ENCODE data around the gene BSN. TPM values are rescaled to one million over a fixed set of nuclear protein-coding genes. Genes with fewer than 3 reads are reported as not detected.

Gene BSN
- total and polyA plus RNA-seq, 12 donors = 0.06 to 1.4 (median 0.62) TPM

GRCh38 chr3:49659756-49660155, 105.5 kb downstream of the BSN start:
- Histone ChIP-seq H3K27me3 (no peaks in the 10 kb centered on the region), H3K4me3 (no peak overlapping the region), H3K4me1 (no peaks in the 10 kb centered on the region), H3K27ac (no peak overlapping the region), H3K9me3 (no peaks in the 10 kb centered on the region), H3K36me3 (no peaks in the 10 kb centered on the region)
- 58 to 69% methylated on average over 4 of the region's 4 CpGs for WGBS, 2 donors
- no peak for ATAC-seq
- TF ChIP-seq CTCF (IDR thresholded peaks at IDR 0.05) = no peak
- intact Hi-C loops (cut with DNase I) = loop anchor here in 1 of 10 donors (5.0 kb wide), 1 partner anchor 97 kb away; no protein-coding TSS in a partner anchor
- no peak for DNase-seq

GRCh38 chr3:49661281-49661680, 107.0 kb downstream of the BSN start:
- Histone ChIP-seq H3K4me1 (peaks cover 0 to 9% (median 0%) of the 10 kb centered on the region in 9 donors), H3K4me3 (no peak overlapping the region), H3K27me3 (no peaks in the 10 kb centered on the region), H3K9me3 (no peaks in the 10 kb centered on the region), H3K27ac (no peak overlapping the region), H3K36me3 (no peaks in the 10 kb centered on the region)
- DNase-seq = no peak
- intact Hi-C loops (cut with DNase I) = no loop called here
- ATAC-seq = no peak
- 86 to 92% methylated on average over 14 of the region's 14 CpGs for WGBS, 2 donors
- TF ChIP-seq CTCF (IDR thresholded peaks at IDR 0.05) = no peak

GRCh38 chr3:49662021-49662420, 107.7 kb downstream of the BSN start:
- ATAC-seq = no peak
- Histone ChIP-seq H3K4me3 (no peak overlapping the region), H3K36me3 (no peaks in the 10 kb centered on the region), H3K27ac (no peak overlapping the region), H3K27me3 (no peaks in the 10 kb centered on the region), H3K9me3 (no peaks in the 10 kb centered on the region), H3K4me1 (peaks cover 0 to 9% (median 0%) of the 10 kb centered on the region in 9 donors)
- no peak for DNase-seq
- WGBS, 2 donors = 89 to 90% methylated on average over 22 of the region's 22 CpGs
- TF ChIP-seq CTCF (IDR thresholded peaks at IDR 0.05) = no peak
- intact Hi-C loops (cut with DNase I) = no loop called here

GRCh38 chr3:49662720-49663413, 108.6 kb downstream of the BSN start:
- Histone ChIP-seq H3K27me3 (no peaks in the 10 kb centered on the region), H3K9me3 (no peaks in the 10 kb centered on the region), H3K27ac (no peak overlapping the region), H3K4me3 (no peak overlapping the region), H3K4me1 (peaks cover 0 to 9% (median 0%) of the 10 kb centered on the region in 9 donors), H3K36me3 (no peaks in the 10 kb centered on the region)
- DNase-seq = no peak
- WGBS, 2 donors = 93 to 95% methylated on average over 34 of the region's 34 CpGs
- no peak for ATAC-seq
- intact Hi-C loops (cut with DNase I) = no loop called here
- no peak for TF ChIP-seq CTCF (IDR thresholded peaks at IDR 0.05)

All from heart right ventricle (tissue), 16 donors.